ENCODE measurements around the gene AGBL1.

Gene AGBL1

GRCh38 chr15:86541540-86541939 lies 461.9 kb downstream of the AGBL1 start:
- no peak for DNase-seq

GRCh38 chr15:86550075-86550474 lies 470.4 kb downstream of the AGBL1 start:
- DNase-seq = no peak

- DNase-seq = no peak
These were observed 473.4 kb downstream of the AGBL1 start for GRCh38 chr15:86553108-86553507.

GRCh38 chr15:86555098-86555497 lies 475.4 kb downstream of the AGBL1 start:
- peak; percentile 59 for DNase-seq

GRCh38 chr15:86555939-86556338 lies 476.3 kb downstream of the AGBL1 start:
- peak; percentile 26 for DNase-seq

- DNase-seq = peak; percentile 46
These were observed 476.8 kb downstream of the AGBL1 start for GRCh38 chr15:86556396-86557017.

- peak; percentile 65 for DNase-seq
These were observed 477.4 kb downstream of the AGBL1 start for GRCh38 chr15:86557018-86557550.

GRCh38 chr15:86558252-86558651 lies 478.6 kb downstream of the AGBL1 start:
- DNase-seq = no peak

- no peak for DNase-seq
These were observed 479.0 kb downstream of the AGBL1 start for GRCh38 chr15:86558686-86559085.

- no peak for DNase-seq
These were observed 488.7 kb downstream of the AGBL1 start for GRCh38 chr15:86568378-86568777.

GRCh38 chr15:86570738-86571137 lies 491.1 kb downstream of the AGBL1 start:
- no peak for DNase-seq

- no peak for DNase-seq
These were observed 492.2 kb downstream of the AGBL1 start for GRCh38 chr15:86571873-86572272.

GRCh38 chr15:86572368-86572841 lies 492.7 kb downstream of the AGBL1 start:
- DNase-seq = no peak

GRCh38 chr15:86573476-86573875 lies 493.8 kb downstream of the AGBL1 start:
- no peak for DNase-seq

GRCh38 chr15:86588413-86588812 lies 508.7 kb downstream of the AGBL1 start:
- DNase-seq = no peak

GRCh38 chr15:86590461-86590860 lies 510.8 kb downstream of the AGBL1 start:
- no peak for DNase-seq

GRCh38 chr15:86591158-86591557 lies 511.5 kb downstream of the AGBL1 start:
- DNase-seq = no peak

- DNase-seq = peak; percentile 58
These were observed 512.5 kb downstream of the AGBL1 start for GRCh38 chr15:86591994-86592735.

GRCh38 chr15:86595741-86596140 lies 516.1 kb downstream of the AGBL1 start:
- no peak for DNase-seq

GRCh38 chr15:86603466-86603865 lies 523.8 kb downstream of the AGBL1 start:
- DNase-seq = no peak

GRCh38 chr15:86608461-86609205 lies 529.0 kb downstream of the AGBL1 start:
- DNase-seq = peak; percentile 74

GRCh38 chr15:86609275-86609674 lies 529.6 kb downstream of the AGBL1 start:
- no peak for DNase-seq

GRCh38 chr15:86610038-86610437 lies 530.4 kb downstream of the AGBL1 start:
- DNase-seq = no peak
